Right renal pelvis (tissue), 4 donors: ENCODE results near the gene LRIF1. TPM values are rescaled to one million over a fixed set of nuclear protein-coding genes. Genes with fewer than 3 reads are reported as not detected.
"Not testable (repeated sequence)": the region's sequence is repeated elsewhere in the genome, so short reads cannot be mapped to it uniquely, and the experiment has no call there.

ENCODE experiments used
- DNase-seq, 4 donors: peaks; one replicate each; pipeline ENCODE4 v3.0.0-alpha.2; 2013; ENCODE audit warnings: low read depth in 4 of 4, low spot score in 3 of 4, missing footprints in 1 of 4
- polyA plus RNA-seq, 4 donors: library from polyadenylated mRNA; unstranded; fragments of 120-200 nt; gene quantifications; one replicate each; pipeline ENCODE4 v1.2.1, GENCODE V29; 2013; ENCODE audit not compliant: insufficient read length in 4 of 4

Gene LRIF1
- polyA plus RNA-seq = 10 to 100 TPM; 17.5 to 21.0 (median 19.0) TPM

- DNase-seq = peak; percentile 93 to 96 (median 94)
Observed at GRCh38 chr1:110963691-110964454, at the start of gene LRIF1. Gene LRIF1 (minus strand): TSS chr1:110963922. CDS start chr1:110963688, 234 bp downstream.

- DNase-seq = no peak
Observed at GRCh38 chr1:111008031-111008430, 44.3 kb upstream of the LRIF1 start.

- no peak for DNase-seq
Observed at GRCh38 chr1:111006556-111006955, 42.8 kb upstream of the LRIF1 start.

- not testable (repeated sequence) for DNase-seq
Observed at GRCh38 chr1:110999607-111000006, 35.9 kb upstream of the LRIF1 start.

GRCh38 chr1:110992329-110992728, 28.6 kb upstream of the LRIF1 start:
- not testable (repeated sequence) for DNase-seq

- DNase-seq = not testable (repeated sequence)
Observed at GRCh38 chr1:110991295-110991694, 27.6 kb upstream of the LRIF1 start.

- DNase-seq = no peak
Observed at GRCh38 chr1:110990541-110990940, 26.8 kb upstream of the LRIF1 start.

- no peak for DNase-seq
Observed at GRCh38 chr1:110986407-110986891, 22.7 kb upstream of the LRIF1 start.

- no peak for DNase-seq
Observed at GRCh38 chr1:110982320-110982719, 18.6 kb upstream of the LRIF1 start.

GRCh38 chr1:110979154-110979553, 15.4 kb upstream of the LRIF1 start:
- no peak for DNase-seq

- no peak for DNase-seq
Observed at GRCh38 chr1:110976089-110976488, 12.4 kb upstream of the LRIF1 start.

- DNase-seq = no peak
Observed at GRCh38 chr1:110975265-110975664, 11.5 kb upstream of the LRIF1 start.

GRCh38 chr1:110967256-110967655, 3.5 kb upstream of the LRIF1 start:
- DNase-seq = no peak

GRCh38 chr1:110964455-110964903, 757 bp upstream of the LRIF1 start:
- DNase-seq = no peak

- peak; percentile 29 to 54 (median 36) for DNase-seq
Observed at GRCh38 chr1:110962892-110963690, 631 bp downstream of the LRIF1 start.

GRCh38 chr1:110961902-110962301, 1.8 kb downstream of the LRIF1 start:
- DNase-seq = no peak

- DNase-seq = no peak
Observed at GRCh38 chr1:110960777-110961420, 2.8 kb downstream of the LRIF1 start.

- no peak for DNase-seq
Observed at GRCh38 chr1:110957798-110958197, 5.9 kb downstream of the LRIF1 start.

GRCh38 chr1:110956586-110956985, 7.1 kb downstream of the LRIF1 start:
- no peak for DNase-seq

GRCh38 chr1:110953031-110953430, 10.7 kb downstream of the LRIF1 start:
- DNase-seq = no peak

GRCh38 chr1:110952031-110952430, 11.7 kb downstream of the LRIF1 start:
- no peak for DNase-seq
